Stimulated activated CD8-positive, alpha-beta memory T cell treated with anti-CD3 and anti-CD28 coated beads, Interleukin-7, amount 100 ng/mL, for 4 hours (primary cell): Measurements from ENCODE around the gene SPINK1.
"Not testable (repeated sequence)": the region's sequence is repeated elsewhere in the genome, so short reads cannot be mapped to it uniquely, and the experiment has no call there.

Experiments
- DNase-seq, 2 donors: peaks; one replicate each; pipeline ENCODE4 v3.0.0-alpha.2; 2020; ENCODE audit warnings: low read depth in 2 of 2

The SPINK1 gene, protein sequence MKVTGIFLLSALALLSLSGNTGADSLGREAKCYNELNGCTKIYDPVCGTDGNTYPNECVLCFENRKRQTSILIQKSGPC

DNA sequence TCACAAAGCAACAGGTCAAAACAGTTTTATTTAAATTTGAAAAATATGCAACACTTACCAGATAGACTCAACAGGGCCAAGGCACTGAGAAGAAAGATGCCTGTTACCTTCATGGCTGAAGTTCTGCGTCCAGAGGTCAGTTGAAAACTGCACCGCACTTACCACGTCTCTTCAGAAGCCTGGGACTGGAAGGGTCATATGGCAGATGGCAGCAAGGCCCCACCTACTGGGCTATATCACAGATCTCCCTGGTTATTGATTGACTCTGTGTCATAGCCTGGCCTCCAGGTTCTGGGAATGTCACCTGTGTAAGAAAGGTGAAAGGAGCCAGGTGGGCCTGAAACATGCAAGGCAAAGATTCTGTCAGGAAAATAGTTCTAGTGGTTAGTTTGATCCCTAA, at the start of gene SPINK1:
Gene SPINK1 (minus strand): TSS at position 207 of the 400 bp plus-strand sequence. CDS start 94 bp downstream, at position 113.
- no peak for DNase-seq

DNA sequence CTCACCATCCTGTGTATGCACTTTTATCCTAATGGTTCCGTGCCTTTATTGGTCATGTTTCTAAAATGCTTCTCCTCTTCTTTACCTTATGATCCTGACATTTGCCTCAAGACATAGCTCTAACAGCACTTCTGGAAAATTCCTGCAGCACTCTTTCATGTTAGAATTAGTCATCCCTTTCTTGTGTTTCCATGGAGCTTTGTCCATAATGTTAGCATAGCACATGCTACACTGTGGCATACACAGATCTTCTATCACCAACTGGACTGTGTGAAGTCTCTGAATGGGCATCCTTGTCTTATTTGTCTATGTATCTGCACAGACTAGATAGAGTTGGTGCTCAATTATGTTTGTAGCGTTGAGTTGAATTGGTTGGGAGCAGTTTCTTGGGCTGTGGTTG, 49.0 kb upstream of the SPINK1 start:
- no peak for DNase-seq

DNA sequence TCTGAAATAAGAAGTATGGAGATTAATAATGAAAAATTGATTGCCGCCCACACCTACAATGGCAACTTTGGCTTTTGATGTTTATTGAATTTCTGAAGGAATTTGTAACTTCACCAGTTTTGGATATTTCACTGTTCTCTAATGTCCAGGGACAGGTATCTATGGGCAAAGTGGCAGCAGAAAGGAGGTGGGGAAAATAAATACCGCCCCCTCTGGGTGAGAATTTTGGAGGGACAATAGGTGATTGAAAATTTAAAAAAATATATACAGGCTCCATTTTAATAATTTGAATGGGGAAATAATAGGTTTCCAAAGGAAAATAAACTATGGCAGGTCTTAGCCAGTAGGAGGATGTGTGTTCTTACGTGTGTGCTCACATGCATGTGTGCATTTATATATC, 48.3 kb upstream of the SPINK1 start:
- no peak for DNase-seq

DNA sequence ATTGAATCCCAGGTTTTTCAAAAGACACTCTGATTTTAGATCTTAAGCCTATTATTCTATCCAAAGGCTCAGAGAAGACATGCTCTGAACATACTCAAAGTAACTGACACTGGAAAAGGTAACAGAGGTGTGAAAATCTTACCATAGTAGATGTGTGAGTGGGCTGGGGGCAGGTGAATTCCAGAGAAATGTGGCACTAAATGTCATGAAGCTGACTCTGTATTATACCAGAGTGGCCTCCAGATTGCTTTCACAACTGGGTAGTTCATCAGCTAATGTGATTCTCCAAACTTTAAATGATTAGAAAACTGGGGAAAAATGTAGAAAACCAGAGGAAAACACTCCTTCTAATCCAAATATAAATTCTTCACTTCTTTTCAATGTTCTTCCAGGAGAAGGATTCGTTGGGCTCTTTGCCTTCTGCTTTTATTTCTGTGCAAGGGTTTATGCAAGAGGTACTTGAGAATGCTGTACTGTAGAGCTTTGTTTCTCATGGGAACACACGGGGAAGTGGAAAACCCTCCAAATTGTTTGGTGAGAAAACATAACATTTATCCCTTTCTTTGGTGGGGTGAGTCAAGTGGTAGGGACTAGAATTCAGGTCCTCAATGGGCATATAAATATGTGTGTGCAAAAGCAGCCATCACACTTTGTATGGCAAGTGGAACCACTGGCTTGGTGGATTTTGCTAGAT, 46.7 kb upstream of the SPINK1 start, which contains the start of gene SCGB3A2:
Gene SCGB3A2 (plus strand): TSS at position 646 of the 694 bp plus-strand sequence. CDS start 93 bp downstream, outside the sequence.
- DNase-seq = no peak

DNA sequence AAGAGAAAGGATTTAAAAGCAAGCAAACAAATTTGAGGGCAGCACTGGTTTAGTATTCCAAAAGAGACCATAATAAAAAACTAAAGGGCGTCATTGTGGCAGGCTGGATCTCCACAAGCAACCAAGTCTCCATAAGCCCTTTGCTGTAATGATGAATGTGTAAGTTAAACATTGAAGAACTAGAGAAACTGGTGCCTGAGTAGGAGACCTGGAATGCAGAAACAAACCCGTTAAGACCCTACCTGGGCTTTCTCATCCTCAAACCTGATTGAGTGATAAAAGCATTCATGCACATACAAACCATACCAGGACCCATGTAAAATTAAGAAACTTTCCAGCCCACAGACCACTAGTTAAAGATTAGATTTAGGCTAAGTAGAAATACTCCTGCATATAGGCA, 45.2 kb upstream of the SPINK1 start:
- no peak for DNase-seq

DNA sequence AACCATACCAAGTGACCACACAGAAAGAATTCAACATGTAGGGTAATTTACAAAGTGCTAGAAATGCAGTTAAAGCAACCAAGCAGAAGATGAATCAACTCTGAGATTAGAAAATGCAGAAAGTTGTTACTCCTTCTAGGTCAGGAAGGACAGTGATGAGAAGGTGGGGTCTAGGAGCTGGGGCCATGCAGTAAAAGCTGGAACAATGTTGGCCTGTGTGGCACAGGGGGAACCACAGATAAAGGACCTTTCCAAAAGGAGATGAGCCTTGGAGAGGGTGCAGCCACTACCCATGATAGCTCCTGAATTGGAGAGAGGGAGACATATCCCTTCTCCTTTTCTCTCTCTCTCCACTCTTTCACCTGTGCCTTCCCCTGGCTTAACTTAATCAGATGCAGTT, 44.7 kb upstream of the SPINK1 start:
- no peak for DNase-seq

DNA sequence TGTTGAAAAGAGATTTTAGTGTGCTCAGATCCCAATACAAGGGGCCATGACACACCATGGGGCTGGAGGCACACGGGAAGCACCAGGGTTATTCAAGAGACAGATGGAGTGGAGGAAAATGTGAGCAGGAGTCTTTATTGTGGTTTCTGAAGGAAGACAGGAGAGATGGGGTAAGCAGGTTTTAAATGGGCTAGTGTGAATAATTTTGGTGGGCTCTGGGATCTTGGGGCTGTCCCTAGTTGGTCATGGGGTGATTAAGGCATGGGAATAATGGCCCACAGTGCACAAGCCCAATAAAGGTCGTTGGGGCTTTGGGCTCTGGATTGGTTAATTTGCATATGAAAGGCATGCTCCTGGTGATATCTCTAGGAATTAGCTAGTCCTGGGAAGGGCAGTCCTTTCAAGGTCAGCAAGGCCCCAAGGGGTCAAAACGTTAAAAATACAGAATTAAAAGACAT, 43.5 kb upstream of the SPINK1 start:
- DNase-seq = no peak

DNA sequence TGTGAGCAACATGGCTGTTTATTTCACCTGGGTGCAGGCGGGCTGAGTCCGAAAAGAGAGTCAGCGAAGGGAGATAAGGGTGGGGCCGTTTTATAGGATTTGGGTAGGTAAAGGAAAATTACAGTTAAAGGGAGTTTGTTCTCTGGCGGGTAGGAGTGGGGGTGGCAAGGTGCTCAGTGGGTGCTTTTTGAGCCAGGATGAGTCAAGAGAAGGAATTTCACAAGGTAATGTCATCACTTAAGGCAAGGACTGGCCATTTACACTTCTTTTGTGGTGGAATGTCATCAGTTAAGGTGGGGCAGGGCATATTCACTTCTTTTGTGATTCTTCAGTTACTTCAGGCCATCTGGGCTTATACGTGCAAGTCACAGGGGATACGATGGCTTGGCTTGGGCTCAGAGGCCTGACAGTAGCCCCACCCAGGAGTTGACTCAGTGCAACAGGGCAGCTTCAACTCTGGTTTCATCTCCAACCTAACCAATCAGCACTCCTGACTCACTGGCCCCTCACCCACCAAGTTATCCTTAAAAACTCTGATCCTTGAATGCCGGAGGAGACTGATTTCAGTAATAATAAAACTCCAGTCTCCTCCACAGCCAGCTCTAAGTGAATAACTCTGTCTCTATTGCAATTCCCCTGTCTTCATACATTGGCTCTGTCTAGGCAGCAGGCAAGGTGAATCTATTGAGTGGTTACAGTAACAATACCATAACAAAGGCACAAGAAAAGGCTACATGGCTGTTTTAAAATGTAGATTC, 42.8 kb upstream of the SPINK1 start:
- not testable (repeated sequence) for DNase-seq

DNA sequence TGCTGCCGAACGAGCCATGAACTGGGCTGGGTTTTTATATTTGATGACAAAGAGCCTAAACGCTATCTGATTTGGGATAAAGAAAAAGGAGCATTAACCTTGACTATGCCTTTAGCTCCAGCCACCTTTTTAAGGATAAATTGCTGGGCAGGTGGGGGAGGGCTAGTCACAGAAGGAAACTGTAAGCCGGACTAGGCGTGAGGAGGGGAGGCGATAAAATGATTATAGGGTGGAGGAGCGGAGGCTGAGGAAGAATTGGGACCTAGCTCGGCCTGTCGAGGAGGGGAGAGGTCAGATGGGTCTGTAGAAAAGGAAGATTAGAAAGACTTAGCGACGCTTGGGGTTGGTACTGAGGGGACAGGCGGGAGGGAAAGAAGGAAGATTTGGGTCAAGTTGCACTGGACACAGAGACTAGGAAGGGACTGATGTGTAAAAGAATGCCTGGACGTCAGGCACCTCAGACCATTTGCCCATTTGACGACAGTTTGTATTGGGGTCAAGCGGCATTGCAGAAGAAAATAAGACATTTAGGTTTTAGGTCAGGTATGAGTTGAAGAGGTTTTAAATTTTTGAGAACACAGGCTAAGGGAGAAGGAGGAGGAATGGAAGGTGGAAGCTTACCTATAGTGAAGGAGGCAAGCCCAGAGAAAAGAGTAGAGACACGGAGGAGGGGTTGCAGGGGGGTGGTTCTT, 41.4 kb upstream of the SPINK1 start:
- not testable (repeated sequence) for DNase-seq

DNA sequence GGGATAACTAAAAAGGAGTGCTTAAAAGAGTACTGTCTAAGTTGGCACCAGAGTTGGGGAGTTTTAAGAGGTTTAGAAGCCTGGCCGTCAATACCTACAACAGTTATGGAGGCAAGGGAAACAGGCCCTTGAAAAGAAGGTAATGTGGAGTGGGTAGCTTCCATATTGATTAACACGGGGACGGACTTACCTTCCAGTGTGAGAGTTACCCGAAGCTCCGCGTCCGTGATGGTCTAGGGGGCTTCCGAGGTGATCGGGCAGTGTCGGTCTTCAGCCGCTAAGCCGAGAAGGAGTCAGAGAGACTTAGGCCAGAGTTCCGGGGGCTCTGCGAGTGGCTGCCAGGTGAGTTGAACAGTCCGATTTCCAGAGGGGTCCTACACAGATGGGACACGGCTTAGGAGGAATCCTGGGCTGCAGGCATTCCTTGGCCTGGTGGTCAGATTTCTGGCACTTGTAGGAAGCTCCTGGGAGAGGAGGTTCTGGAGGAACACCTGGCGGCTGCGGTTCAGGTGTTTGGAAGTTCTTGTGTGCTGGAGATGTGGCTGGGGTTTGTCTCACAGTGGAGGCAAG, 40.6 kb upstream of the SPINK1 start:
- DNase-seq = not testable (repeated sequence)

DNA sequence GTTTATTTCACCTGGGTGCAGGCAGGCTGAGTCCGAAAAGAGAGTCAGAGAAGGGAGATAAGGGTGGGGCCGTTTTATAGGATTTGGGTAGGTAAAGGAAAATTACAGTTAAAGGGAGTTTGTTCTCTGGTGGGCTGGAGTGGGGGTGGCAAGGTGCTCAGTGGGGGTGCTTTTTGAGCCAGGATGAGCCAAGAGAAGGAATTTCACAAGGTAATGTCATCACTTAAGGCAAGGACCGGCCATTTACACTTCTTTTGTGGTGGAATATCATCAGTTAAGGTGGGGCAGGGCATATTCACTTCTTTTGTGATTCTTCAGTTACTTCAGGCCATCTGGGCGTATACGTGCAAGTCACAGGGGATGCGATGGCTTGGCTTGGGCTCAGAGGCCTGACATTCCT, 38.4 kb upstream of the SPINK1 start:
- not testable (repeated sequence) for DNase-seq

DNA sequence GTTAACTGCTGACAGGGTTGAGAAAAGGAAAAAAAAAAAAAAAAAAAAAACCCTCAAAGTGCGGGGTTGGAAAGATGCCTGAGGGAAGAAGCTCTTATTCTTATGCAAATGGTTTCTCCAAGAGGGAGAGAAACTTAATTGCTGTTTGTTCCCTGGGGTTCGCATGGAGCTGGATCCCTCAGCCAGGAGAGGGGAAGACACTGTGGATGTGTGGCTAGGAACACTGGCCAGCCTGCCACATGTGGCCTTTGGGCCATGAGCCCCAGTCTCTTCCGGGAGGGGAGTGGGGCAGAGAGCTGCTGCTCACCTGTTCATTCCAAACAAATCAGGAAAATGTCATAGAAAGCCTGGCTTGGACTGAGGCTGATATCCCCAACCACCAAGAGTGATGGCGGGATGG, 37.6 kb upstream of the SPINK1 start:
- no peak for DNase-seq

DNA sequence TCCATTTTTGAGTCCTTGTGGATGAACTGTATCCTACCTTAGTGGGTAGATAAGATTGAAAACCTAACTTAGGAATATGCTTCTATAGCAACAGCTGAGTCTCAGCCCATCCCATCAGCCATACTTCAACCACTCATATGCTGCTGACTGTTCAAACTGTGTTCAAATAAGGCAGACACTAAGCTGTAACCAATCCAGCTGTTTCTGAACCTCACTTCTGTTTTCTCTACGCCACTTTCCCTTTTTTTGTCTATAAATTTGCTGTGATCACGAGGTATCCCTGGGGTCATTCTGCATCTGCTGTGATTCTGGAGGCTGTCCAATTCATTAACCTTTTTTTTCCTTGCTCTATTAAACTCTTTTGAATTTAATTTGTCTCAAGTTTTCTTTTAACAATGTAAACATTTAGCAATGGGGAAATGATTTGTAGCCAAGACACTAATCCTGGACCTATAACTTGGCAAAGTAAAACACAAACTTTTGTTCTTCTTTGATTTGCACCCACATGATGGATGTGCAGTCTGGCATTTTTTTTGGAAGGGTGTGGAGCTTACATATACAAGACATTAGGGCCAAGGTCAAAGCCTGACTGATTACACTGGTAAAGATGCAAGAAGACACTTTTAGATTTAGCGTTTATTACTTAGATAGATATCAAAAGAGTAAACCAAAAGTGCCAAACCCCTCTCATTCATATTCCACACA, 32.1 kb upstream of the SPINK1 start:
- no peak for DNase-seq

DNA sequence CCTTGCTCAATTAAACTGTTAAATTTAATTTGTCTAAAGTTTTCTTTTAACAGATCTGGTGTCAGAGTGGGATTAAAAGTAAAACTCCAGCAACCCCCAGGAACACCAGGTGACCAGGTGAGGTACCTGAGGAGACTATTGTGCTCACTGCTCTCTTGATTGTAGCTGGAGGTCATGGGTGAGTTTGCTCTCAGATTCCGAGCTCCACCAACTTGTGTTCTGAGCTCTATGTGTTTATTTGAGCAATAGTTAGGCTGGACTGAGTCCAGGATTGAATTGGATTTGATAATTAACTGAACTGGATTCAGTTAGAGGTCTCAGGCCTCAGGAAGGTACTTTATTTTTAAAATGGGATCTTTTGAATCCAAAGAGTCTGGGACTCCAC, 29.2 kb upstream of the SPINK1 start:
- no peak for DNase-seq

DNA sequence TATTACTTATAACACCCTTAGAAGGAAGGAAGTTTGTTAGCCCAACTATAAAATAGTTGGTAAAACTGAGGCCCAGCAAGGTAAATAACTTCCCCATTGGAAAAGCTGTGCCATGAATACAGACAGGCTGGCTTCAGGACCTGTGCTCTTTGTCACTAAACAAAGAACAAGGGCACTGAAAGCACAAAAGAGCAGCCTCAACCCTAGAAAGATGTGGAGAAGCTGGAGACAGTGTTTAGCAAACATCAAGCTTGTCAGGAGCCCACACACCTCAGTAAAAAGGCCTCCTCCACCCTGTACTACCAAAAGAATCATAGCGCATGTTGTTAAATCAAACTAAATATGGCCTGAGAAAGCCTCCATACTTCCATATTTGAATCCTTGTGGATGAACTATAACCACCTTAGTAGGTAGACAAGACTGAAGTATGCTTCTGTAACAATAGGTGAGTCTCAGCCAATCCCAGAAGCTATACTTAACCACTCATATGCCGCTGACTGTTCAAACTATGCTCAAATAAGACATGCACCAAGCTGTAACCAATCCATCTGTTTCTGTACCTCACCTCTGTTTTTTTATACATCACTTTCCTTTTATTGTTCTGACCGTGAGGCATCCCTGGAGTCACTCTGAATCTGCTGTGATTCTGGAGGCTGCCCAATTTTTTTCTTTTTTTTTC, 28.6 kb upstream of the SPINK1 start:
- DNase-seq = no peak

DNA sequence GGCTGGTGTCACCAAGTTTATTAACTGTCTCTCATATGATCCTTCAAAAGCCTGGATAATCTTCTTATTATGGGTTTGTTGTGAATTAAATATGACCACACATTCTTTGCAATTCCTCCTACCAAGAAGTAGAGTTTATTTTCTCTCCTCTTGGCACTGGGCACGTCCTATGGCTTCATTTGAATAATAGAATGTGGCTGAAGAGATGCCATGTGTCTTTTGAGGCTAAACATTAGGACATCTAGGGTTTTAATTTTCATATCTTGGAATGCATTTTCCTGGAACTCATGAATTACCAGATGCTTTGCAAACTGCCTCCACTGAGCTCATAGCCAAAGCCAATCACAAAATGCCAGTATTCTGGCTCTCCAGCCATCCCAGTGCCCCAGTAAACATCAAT, 27.1 kb upstream of the SPINK1 start:
- DNase-seq = no peak

DNA sequence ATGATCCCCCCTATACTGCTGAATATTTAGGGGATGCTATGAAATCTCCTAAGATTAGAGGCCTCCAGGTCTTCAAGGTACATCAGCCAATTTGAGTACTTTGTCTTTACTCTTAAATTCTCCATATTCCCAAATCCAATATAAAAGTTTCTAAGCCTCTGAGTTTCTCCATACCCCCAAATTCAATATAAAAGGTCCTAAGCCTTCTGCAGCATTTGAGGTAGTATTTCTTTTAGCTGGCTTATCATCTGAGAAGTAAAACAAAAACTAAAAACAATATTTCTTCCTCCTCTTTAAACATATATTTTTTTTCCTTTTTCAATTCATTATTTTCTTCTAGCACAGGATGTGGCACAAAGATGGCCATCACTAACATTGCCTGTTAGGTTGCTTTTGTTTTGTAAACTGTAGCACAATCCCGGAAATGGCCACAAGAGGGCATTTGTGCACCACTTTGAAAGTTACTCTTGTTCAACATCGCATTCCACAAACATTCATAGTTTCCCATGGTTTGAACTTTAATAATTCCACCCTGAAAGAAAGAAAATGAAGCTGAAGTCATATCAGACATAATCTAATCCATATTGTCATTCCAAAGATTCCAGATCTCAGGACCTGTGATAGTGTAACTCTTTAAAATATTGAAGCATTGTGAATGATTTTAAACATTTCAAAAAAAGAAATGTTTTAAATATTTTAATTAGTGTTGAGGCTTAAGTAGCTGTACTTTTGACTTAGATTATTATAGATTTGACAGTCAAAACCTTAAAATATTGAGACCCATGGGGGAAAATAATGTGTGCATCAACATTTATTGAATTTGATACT, 26.0 kb upstream of the SPINK1 start:
- DNase-seq = peak; percentile 2 to 9

DNA sequence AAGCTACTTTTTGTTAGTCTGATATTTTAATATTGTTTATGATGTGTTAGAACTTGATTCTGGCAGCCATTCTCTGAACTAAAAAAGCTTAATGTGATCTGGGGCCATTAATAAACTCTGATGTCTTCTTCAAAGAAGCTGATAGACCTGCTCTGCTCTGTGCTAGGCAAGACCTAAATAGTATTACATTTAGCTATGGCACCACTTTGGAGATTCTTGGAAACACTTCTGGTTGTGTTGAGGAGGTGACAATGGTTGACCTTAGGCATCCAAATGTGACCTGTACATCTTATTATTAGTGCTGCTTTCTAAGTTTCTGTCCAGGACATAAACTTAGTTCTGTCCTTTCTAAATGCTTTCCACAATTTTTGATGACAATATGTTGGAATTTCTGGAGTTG, 25.3 kb upstream of the SPINK1 start:
- DNase-seq = no peak

DNA sequence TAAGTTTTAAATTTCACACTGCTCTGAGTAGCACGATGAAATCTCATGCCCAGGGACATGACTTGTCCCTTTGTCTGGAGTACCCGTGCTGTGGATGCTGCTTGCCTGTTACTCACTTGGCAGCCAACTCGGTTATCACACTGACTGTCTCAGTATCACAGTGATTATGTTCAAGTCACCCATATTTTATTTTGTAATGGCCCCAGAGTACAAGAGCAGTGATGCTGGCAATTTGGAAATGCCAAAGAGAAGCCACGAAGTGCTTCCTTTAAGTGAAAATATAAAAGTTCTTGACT, 24.3 kb upstream of the SPINK1 start:
- no peak for DNase-seq
